MV-4-11 (cell line): ENCODE data around the gene SYT6.
A peak's percentile ranks its signal among the peaks of the same experiment; 100 is the strongest.

Experiments used
- DNase-seq: peaks from one replicate; lab custom pipeline; 2025; lab: John Stamatoyannopoulos, UW

Gene SYT6, protein sequence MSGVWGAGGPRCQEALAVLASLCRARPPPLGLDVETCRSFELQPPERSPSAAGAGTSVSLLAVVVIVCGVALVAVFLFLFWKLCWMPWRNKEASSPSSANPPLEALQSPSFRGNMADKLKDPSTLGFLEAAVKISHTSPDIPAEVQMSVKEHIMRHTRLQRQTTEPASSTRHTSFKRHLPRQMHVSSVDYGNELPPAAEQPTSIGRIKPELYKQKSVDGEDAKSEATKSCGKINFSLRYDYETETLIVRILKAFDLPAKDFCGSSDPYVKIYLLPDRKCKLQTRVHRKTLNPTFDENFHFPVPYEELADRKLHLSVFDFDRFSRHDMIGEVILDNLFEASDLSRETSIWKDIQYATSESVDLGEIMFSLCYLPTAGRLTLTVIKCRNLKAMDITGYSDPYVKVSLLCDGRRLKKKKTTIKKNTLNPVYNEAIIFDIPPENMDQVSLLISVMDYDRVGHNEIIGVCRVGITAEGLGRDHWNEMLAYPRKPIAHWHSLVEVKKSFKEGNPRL

DNA sequence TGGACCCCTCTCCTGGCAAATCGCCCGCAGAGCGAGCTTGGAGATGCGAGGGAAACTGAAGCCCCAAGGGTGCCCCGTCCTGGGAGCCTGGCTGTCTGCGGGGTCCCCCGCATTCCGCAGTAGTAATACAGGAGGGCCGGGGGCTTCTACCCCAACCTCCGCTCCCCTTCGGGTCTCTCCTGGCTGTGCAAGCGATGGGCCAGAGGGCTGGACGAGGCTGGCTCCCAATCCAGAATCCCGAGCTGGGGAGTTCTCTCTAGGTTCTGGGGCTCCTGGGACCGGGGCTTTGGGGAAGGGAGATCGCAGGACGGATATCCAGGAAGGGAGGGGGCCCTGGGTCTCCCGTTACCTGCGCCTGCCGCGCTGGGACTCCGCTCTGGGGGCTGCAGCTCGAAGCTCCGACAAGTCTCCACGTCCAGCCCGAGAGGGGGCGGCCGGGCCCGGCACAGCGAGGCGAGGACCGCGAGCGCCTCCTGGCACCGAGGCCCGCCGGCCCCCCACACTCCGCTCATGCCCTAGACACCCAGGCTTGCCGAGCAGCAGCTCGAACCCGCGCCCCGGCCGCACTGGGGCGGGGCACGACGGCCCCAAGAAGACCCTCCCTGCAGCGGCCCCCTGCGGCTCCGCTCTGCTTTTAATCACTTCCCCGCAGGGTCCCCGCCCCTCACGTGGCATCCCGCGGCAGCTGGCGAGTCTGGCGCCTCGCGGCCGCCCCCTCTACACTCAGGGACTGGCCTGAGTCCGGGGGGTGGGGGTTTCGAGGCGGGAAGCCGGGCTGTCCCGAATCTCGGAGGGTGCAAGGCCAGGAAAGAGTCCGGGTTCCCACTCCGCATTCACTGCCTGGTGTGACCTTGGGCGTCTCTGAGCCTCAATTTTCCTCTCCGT, at the start of gene SYT6:
SYT6 (minus strand) TSS at position 609 of the 885 bp plus-strand sequence; CDS start at position 512, 97 bp downstream.
- no peak for DNase-seq

DNA sequence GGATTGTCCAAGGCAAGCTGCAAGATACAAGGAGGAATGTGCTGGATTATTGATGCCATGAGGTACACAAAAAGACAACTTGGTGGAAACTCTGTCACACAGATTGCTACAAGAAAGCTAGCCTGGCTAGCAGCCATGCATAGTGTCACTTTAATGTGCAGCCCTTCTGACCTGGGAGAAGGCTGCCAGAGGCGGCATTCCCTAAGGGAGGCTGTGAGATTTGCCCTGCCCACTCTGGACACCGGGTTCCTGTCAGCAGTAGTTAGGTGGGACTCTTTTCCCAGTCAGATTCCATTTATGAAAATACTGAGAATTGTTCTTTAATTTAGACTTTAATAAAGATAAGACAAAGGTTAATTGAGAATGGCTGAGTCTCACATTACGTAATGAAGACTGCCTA, 47.8 kb upstream of the SYT6 start:
- no peak for DNase-seq

DNA sequence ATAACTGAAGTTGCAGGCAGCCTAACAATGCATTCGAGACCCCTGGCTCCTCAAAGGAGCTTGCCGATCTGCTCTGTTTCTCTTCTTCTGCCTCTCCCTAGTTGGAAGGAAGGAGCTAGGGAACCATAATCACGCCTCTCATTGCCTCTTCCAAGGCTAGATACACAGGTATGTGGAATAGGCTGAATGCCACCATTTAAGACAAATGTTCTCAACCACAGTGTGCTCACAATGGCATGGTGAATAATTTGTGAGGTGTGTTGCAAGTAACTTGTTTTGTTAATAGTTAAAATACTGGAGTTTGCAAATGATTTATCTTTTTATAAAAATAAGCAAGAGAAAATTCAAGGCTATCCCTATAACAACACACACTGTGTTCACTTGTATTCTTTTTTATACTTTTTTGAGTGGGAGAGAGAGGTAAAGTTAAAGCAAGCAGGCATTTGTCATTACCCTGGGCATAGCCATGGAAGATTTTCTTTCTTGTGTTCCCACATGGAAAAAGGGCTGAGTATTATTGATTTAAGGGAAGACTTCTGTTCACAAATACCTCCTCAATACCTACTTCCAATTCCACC, 45.4 kb upstream of the SYT6 start:
- DNase-seq: no peak

DNA sequence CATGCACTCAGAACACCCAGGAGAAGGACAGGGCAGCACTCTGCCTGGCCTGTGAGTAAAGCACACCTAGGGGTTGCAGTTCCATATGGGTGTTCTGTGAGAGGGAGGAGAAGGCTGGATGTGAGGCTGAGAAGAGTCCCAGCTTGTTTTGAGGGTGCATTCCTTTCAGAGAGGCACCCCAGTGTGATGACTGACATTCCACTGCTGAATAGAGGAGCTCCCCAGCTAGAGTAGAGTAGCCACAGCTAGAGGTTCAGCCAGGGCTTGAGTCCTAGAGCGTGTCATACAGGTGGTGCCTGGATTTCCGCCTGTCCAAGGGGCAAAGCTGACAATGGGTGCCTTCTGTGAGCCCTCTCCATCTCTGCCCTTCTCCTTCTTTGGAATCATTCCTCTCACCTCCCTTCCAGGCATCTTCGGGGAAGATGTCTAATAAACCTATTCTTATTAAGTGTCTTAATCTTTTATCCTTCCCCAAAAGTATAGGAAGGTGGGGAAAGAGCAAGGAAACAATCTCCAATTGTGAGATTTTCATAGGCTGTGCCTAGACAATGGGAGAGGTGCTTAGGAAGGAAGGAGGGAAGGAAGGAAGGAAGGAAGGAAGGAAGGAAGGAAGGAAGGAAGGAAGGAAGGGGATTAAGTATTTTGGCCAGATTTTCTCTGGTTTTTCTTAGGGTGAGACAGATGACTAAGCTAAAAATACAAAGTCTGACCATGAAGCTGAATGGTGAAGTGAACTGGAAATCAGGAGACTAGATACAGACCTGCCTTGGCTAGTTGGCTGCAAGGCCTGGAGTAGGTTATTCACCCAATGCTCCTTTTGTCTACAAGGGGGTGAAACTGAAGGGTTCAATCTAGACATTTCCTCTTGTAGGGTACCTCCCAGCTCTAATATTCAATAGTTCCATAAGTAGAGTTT, 43.6 kb upstream of the SYT6 start:
- DNase-seq: no peak

DNA sequence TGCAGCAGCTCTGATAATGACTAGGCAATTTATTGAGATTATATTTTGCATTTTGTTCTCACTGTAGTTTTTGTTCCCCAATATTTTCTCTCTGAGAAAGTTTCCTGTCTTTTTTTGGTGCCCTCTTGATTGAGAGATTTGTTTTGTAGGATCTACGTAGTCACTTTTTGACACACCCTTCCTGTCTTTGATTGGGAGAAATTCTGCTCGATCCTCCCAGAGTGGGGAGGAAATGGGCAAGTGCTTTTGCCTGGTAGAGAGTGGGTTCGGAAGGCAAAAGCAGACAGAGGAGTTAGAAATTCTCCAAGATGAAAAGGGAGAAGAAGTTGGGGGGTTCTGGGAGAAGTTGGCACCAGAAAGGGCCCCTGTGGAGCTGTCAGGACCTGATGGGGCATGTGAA, 42.1 kb upstream of the SYT6 start:
- no peak for DNase-seq

DNA sequence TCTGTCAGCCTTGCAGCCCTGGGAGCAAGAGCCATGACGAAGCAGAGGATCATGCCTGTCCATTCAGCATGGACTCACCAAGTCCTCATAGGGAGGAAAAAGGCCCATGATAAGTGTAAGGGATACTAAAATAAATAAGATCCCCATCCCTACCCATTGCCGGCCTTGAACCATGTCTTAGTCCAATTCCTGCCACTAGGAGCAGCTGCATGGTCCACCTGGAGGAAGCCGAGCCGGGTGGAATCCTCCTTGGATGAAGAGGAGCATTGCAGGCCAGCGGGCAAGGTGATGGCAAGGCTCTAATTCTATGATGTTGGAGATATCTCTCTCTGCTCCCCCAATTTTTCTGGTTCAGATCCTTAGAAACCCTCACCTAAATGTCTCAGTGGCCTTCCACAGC, 38.7 kb upstream of the SYT6 start:
- DNase-seq: no peak

DNA sequence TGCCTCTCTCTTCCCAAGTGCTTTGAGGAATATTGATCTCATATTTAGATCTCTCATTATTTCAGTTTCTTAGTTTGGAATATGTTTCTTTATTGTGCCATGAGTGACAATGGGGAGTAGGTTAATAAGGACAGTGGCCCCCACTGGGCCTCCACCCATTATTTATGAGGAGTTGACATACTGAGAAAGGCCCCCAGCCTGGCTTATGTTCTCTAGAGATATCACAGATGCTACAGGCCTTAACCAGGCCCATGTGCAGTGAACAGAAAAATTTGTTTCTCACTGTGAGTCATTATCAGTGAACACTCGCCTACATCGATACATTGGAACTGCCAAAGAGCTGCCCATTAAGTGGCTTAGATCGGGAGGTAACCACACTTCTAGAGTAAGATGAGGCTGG, 35.7 kb upstream of the SYT6 start:
- no peak for DNase-seq

DNA sequence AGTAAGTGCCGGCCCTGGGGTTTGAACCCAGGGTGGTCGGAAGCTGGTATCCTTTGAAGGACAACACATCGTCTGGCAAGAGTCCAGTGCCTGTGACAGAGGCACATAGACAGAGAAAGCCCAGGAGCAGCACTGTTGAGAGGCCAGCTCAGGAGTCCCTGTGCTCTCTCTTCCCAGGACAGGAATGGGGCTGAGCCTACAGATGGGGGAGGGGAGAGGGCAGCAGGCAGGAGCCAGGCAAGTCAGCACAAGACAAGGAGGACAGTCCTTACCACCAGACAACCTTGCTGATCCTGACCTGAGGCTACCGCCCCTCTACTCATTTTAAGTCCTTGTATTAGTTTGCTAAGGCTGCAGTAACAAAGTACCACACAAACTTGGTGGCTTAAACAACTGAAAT, 27.7 kb upstream of the SYT6 start:
- no peak for DNase-seq

DNA sequence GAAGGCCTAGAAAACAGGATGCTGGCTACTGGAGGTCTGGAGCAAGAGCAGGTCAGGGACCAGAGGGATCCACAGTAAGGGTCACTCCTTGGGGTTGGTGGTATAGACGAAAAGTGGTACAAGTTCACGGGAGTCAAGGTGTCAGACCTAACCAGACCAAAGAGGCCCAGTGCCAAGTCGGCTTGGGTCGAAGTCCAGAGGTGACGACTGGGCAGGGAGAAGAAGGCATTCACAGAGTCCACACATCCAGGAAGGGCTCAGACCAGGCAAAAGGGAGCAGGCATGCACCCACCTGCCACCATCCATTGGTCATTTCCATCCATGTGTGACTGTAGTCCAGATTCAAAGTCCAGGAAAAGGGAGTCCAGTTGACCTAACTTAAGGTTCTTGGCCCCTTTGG, 27.1 kb upstream of the SYT6 start:
- DNase-seq: no peak

DNA sequence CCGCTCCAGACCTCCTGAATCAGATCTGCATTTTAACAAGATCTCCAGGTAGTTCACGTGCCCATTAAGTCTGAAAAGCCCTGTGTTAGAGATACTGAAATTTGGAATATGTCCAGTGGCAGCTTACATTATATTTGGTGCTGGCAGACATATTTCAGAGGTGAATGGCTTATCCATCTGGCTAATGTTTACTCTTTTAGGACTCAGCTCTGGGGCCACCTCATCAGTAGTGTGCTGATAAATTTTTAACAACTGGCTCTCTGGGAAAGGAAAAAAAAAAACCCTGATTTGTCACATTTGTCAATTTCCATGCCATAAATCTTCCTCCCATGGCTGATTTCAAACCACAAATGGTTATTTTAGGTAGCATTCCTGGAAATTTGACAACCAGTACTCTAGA, 25.3 kb upstream of the SYT6 start:
- no peak for DNase-seq

DNA sequence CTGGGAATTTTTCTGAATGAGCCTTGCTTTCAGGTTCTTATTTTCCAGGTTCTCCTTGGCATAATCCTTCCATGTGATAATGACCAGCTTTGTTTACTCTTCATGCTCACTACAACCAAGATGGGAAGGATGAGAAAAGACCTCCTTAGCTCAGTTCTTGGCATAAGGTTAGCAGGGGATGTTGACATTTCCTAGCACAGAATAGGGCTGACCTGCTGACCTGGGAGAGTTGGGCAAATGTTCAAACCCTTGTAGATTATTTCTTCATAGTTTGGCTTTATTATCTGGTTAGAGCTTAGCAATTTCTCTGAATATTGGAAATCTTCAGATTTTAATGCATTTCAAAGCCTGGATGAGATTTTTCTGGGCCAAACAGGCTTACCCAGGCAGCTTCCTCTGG, 23.6 kb upstream of the SYT6 start:
- DNase-seq: no peak

DNA sequence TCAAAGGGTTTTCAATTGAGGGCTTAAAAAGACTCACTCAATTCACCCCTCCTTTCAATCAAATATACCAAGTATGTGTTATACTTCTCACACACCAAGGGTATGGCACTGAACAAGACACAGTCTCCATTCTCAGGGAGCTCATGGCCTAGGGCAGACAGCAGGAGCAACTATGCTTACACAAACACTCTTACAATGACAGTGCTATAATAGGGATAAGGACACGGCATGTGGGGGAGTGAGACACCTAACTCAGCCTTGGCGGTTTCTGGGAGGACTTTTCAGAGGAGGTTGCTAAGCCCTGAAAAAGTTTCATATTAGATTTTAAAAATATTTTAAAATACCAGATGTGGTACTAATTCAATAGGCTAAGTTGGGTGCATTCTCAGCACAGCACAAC, 22.7 kb upstream of the SYT6 start:
- no peak for DNase-seq

DNA sequence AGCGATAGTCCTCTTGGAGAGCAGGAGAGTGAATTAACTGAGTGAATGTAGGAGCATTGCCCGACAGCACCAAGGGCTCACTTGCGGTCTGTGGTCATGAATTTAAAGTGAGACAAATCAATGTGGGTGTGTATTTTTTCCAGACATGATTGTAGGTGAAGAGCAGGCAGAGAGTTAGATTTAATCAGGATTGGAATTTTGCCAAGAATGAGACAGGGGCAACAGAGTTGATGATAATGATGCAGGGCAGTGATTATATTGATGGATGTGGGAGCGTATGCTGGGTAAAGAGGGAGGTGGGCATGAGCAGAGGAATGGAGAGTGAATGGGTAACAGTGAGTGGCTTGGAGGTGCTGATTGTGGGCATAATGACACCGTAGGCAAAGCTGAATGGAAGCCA, 20.0 kb upstream of the SYT6 start:
- DNase-seq: no peak

DNA sequence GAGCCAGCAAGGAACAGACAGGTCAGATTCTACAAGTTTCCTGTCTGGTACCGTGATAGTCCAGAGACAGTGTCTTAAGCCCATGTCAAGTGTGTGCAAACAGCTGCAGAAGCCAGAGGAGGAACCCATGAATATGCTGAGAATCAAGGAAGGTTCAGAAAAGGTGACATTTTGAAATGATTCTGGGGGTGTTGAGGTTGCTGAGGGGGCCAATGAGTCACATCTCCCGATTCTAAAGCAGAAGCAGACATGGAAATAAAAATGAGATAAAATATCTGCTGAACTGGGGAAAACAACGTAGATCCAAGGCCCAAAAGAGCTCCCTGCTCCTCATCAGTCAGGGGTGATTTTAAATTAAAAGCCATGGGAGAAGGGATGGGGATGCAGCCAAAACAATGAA, 15.8 kb upstream of the SYT6 start:
- no peak for DNase-seq

DNA sequence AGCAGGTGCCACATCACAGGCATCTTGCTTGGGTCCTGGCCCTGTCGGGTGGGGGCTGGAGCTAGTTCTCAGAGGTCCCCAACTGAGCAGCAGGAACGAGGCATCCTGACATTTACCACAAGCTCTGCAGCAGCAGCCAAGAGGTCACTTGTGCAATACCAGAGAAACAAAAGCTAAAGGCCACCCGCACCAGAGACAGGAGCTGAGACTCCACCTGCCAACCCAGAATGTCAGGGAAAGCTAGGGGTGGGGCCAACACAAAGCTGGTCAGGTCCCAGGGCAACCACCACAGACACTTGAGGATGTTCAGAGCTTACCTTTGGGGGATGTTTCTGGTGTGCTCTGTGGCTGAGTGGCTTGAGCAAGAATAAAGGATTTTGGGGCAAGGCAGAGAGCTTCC, 13.6 kb upstream of the SYT6 start:
- DNase-seq: peak; percentile 79

DNA sequence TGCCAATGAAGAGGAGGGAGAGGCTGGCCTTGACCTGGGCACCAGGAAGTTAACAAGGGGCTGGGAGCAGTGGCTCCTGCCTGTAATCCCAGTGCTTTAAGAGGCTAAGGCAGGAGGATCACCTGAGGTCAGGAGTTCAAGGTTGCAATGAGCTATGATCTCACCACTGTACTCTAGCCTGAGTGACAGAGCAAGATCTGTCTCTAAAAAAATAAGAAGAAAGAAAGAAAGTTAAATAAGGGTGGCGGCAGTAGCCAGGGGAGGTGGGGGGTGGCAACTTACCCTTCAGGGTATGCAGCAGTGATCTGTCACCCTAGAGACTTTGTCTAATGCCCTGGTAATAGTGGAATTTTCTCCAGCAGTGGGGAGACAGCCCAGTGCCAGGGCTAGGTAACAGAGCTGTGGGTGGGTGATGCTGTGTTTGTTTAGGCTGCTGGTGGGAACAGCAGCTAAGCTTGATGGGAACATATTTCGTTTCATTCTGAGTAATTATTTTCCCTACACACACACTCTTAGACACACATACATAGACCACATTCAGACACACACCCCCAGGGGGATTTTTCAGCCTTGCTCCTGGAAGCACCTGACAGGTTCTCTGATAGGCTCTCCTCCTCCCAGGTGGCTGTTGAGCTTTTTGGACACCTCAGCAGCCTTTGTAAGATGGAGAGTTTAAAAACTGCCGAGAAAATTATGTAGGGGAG, 11.3 kb upstream of the SYT6 start:
- no peak for DNase-seq

DNA sequence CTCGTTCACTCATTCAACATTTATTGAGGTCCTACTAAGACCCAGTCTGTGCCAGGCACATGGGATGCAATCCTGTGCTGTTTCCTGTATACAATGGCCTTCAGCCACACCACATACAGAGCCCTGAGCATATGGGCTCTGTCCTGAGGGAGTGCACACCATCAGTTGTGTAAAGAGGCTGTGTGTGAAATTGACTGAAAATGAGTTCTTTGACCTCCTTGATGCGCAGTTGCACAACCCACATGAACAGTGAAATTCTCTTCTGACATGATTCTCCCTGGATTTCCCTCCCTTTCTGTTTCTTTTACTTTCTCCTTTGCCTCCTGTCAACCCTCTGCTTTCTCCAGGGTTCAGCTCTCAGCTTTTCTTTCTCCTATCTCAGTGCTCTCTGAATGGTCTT, 6.3 kb upstream of the SYT6 start:
- no peak for DNase-seq

DNA sequence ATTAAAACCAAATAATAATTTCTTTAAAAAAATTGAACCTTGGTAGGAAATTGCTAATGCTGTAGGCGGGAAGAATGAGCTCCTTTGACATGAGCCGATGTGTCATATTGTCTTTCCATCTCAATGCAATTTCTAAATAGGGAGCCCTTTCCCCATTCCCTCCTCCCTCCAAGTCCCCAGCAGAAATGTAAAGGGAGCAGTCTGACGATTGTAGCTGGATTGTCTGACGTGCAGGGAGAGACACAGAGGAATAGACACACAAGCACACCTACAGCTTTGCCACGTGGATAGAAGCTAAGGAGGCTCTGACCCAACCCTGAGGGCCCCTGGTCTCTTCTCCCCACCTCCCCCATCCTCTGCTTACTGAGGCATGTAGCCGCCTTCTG, 3.6 kb upstream of the SYT6 start:
- DNase-seq: no peak

DNA sequence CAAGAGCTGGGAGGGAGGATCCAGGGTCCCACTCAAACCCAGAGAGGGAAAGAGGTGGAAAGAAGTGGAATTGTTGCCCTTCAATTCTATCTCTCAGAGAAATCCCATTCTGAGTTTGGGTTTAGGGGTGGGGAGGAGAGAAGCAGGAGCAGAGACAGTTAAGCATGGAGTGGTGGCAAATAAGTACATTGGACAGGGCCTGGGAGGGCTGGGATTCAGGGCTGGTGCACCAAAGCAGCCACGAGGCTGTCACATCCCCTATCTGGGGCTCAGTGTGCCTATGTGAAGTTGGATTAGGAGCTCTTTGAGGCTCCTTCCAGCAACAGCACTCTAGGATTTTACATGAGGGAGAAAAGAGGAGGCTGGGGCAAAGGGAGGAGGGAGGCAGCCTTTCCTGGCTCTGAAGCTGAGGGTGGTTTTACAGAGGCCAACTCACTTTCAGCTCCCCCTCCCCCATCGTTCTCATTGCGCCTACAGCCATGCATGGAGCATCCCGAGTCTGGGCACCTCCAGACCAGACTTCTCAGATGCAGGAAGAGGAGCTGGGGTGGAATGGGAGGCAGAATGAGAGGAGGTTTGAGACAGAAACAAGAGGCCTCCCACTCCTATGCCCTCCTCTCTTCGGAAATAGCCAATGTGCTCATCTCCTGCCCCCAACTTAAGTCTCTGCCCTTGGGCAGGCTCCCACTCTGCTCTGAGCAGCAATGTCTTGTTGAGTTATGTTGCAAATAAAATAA, 3.0 kb upstream of the SYT6 start:
- no peak for DNase-seq

DNA sequence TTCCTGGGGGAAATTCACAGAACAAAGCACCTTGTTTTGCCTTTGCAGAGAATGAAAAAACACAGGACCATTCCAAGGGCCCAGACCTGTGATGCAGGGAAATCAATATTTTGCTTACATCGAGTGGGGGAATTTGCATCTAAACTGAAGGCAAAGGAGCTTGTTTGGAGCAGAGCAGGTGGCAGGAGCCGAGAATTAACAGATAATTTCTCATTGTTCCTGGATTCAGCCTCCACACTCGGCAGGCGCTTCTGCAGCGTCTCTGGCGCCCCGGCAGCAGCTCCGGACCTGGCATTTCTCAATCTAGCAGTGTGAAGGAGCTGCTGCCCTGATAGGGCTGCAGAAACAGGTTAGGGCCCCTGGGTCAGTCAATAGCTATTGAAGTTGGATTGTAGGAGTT, 2.0 kb upstream of the SYT6 start:
- DNase-seq: no peak
